Endometrial microvascular endothelial cells (primary cell): ENCODE measurements around the gene COL27A1. TPM values are rescaled to one million over a fixed set of nuclear protein-coding genes. Genes with fewer than 3 reads are reported as not detected.
"Not testable (repeated sequence)": the region's sequence is repeated elsewhere in the genome, so short reads cannot be mapped to it uniquely, and the experiment has no call there.

ENCODE experiments used
- in situ Hi-C: cut with HindIII; loops from 2 replicates; pipeline ENCODE4 v1.10.0; 2017; ENCODE audit warnings: low sequenced_read_pairs, low pct_unique_long_range_greater_than_20kb; ENCODE audit errors: inconsistent ontology term
- total RNA-seq: library from RNA; depleted of rRNA; stranded (reverse); fragments of >200 nt; gene quantifications from one replicate; pipeline ENCODE4 v1.2.3, GENCODE V29; 2015; ENCODE audit errors: inconsistent ontology term

The COL27A1 gene
- total RNA-seq, 1 donor from 2014 or later = 17.4 TPM

- in situ Hi-C loops = no loop called here
These were observed 33.0 kb upstream of the COL27A1 start for GRCh38 chr9:114122136-114123027.

- in situ Hi-C loops = no loop called here
These were observed 32.0 kb upstream of the COL27A1 start for GRCh38 chr9:114123031-114123977.

- in situ Hi-C loops = no loop called here
These were observed 31.2 kb upstream of the COL27A1 start for GRCh38 chr9:114124138-114124537.

- in situ Hi-C loops = no loop called here
These were observed 30.5 kb upstream of the COL27A1 start for GRCh38 chr9:114124666-114125475.

GRCh38 chr9:114125476-114126013 lies 29.8 kb upstream of the COL27A1 start:
- in situ Hi-C loops = no loop called here

GRCh38 chr9:114126247-114127060 lies 28.9 kb upstream of the COL27A1 start:
- in situ Hi-C loops = no loop called here

- in situ Hi-C loops = not testable (repeated sequence)
These were observed 26.6 kb upstream of the COL27A1 start for GRCh38 chr9:114128759-114129158.

GRCh38 chr9:114130141-114130540 lies 25.2 kb upstream of the COL27A1 start:
- in situ Hi-C loops = no loop called here

GRCh38 chr9:114130624-114131277 lies 24.6 kb upstream of the COL27A1 start:
- in situ Hi-C loops = no loop called here

GRCh38 chr9:114131808-114132549 lies 23.4 kb upstream of the COL27A1 start:
- in situ Hi-C loops = no loop called here

- in situ Hi-C loops = no loop called here
These were observed 22.8 kb upstream of the COL27A1 start for GRCh38 chr9:114132550-114132918.

- in situ Hi-C loops = no loop called here
These were observed 20.4 kb upstream of the COL27A1 start for GRCh38 chr9:114134827-114135396.

GRCh38 chr9:114137831-114138230 lies 17.5 kb upstream of the COL27A1 start:
- in situ Hi-C loops = no loop called here

GRCh38 chr9:114138552-114138971 lies 16.8 kb upstream of the COL27A1 start:
- in situ Hi-C loops = no loop called here

GRCh38 chr9:114139071-114139470 lies 16.3 kb upstream of the COL27A1 start:
- in situ Hi-C loops = no loop called here

GRCh38 chr9:114140401-114140800 lies 14.9 kb upstream of the COL27A1 start:
- in situ Hi-C loops = no loop called here
